Measurements from ENCODE around the gene COX4I1. TPM values are rescaled to one million over a fixed set of nuclear protein-coding genes. Genes with fewer than 3 reads are reported as not detected.

Gene COX4I1
- total and polyA plus RNA-seq, 2 donors from 2014 or later: 439 to 1,996 TPM

DNA sequence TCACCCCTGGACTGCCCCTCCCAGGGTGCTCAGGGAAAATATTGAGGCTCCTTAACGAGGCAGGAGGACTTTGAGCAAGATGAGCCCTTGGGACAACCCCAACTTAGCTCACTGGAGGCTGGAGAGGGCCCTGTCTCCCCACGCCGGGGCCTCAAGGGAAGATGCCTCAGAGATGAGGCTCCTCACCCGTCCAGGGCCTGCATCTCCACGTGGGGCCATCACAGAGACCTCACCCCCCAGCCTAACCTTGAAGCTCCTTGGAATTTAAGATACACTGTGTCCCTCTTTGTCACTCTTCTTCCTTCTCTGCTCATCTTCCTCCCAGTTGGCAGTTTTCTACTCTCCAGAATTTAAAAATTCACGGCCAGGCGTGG, 11.2 kb downstream of the COX4I1 start:
- Histone ChIP-seq H3K4me1 (ENCODE audit: control insufficient read depth in 2 of 3, insufficient read depth in 2 of 3, low read depth in 1 of 3, low read length in 3 of 3) (no peaks in the 10 kb centered on the region), H3K36me3 (ENCODE audit: control insufficient read depth in 2 of 3, insufficient read depth in 3 of 3, low read length in 3 of 3) (peaks cover 0 to 11% (median 7%) of the 10 kb centered on the region in 3 donors), H3K9ac (ENCODE audit: low read length in 3 of 3) (no peak overlapping the region), H3K4me3 (ENCODE audit: low read length in 3 of 3) (no peak overlapping the region), H3K27me3 (ENCODE audit: control insufficient read depth, insufficient read depth, low read length) (no peaks in the 10 kb centered on the region), H3K9me3 (ENCODE audit: control insufficient read depth in 2 of 3, insufficient read depth in 1 of 3, low read length in 3 of 3) (no peaks in the 10 kb centered on the region), H3K27ac (ENCODE audit: low read depth in 2 of 2, low read length in 2 of 2) (no peak overlapping the region)
- FAIRE-seq (no peak), DNase-seq (peak in 1 of 5 donors; percentile 32)
- TF ChIP-seq, protein P1, sequence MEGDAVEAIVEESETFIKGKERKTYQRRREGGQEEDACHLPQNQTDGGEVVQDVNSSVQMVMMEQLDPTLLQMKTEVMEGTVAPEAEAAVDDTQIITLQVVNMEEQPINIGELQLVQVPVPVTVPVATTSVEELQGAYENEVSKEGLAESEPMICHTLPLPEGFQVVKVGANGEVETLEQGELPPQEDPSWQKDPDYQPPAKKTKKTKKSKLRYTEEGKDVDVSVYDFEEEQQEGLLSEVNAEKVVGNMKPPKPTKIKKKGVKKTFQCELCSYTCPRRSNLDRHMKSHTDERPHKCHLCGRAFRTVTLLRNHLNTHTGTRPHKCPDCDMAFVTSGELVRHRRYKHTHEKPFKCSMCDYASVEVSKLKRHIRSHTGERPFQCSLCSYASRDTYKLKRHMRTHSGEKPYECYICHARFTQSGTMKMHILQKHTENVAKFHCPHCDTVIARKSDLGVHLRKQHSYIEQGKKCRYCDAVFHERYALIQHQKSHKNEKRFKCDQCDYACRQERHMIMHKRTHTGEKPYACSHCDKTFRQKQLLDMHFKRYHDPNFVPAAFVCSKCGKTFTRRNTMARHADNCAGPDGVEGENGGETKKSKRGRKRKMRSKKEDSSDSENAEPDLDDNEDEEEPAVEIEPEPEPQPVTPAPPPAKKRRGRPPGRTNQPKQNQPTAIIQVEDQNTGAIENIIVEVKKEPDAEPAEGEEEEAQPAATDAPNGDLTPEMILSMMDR (IDR thresholded peaks at IDR 0.05; ENCODE audit: borderline replicate concordance, extremely low read depth, insufficient read depth): no peak
- intact Hi-C loops (cut with DNase I): loop anchor here (10.0 kb wide), 1 partner anchor 704 kb away; the partner anchor contains the start of gene FOXF1

DNA sequence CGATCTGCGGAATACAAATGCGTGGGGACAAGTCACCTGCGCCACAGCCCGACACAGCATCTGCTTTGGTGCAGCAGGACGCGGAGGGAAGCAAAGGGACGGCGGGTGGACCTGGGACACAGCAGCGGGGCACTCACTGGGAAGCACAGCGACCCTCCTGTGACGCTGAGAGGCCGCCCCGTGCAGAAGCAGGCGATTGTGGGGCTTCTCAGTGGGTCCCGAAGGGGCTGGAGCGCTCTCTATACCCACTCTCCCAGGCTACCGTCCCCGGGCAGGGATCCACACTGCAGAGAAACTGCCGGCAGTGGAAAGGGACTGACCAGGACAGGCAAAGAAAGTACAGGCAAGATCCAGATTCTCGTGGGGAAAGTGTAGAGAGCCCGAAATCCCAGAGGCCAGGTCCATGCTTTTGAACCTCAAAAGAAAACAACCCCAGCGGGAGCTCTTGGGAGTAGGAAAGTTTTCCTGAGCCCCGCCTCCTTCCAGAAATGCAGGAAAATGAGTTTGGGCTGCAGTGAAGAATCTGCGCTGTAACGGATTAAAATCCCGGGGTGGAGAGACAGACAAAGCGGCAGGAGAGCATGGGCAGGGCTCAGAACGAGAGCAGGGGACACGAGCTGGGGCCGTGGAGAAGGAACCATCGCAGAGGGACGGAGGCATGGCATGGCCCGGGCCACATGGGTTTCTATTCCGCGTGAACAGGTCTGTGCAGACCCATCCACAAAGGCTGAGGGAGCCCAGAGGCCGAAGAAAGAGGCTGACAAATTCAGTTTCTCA, 12.7 kb downstream of the COX4I1 start:
- H3K4me3 ChIP-seq (ENCODE audit: low read length in 3 of 3): no peak overlapping the region
- no peaks in the 10 kb centered on the region for H3K36me3 ChIP-seq (ENCODE audit: control insufficient read depth in 2 of 3, insufficient read depth in 3 of 3, low read length in 3 of 3)
- no peaks in the 10 kb centered on the region for H3K27me3 ChIP-seq (ENCODE audit: control insufficient read depth, insufficient read depth, low read length)
- TF ChIP-seq, protein P1 (IDR thresholded peaks at IDR 0.05; ENCODE audit: borderline replicate concordance, extremely low read depth, insufficient read depth): no peak
- no peak overlapping the region for H3K9ac ChIP-seq (ENCODE audit: low read length in 3 of 3)
- H3K9me3 ChIP-seq (ENCODE audit: control insufficient read depth in 2 of 3, insufficient read depth in 1 of 3, low read length in 3 of 3): no peaks in the 10 kb centered on the region
- DNase-seq (peak in 1 of 5 donors; percentile 59), FAIRE-seq (no peak)
- H3K4me1 ChIP-seq (ENCODE audit: control insufficient read depth in 2 of 3, insufficient read depth in 2 of 3, low read depth in 1 of 3, low read length in 3 of 3): no peaks in the 10 kb centered on the region
- intact Hi-C loops (cut with DNase I): loop anchor here (10.0 kb wide), 1 partner anchor 703 kb away; the partner anchor contains the start of gene FOXF1
- no peak overlapping the region for H3K27ac ChIP-seq (ENCODE audit: low read depth in 2 of 2, low read length in 2 of 2)

DNA sequence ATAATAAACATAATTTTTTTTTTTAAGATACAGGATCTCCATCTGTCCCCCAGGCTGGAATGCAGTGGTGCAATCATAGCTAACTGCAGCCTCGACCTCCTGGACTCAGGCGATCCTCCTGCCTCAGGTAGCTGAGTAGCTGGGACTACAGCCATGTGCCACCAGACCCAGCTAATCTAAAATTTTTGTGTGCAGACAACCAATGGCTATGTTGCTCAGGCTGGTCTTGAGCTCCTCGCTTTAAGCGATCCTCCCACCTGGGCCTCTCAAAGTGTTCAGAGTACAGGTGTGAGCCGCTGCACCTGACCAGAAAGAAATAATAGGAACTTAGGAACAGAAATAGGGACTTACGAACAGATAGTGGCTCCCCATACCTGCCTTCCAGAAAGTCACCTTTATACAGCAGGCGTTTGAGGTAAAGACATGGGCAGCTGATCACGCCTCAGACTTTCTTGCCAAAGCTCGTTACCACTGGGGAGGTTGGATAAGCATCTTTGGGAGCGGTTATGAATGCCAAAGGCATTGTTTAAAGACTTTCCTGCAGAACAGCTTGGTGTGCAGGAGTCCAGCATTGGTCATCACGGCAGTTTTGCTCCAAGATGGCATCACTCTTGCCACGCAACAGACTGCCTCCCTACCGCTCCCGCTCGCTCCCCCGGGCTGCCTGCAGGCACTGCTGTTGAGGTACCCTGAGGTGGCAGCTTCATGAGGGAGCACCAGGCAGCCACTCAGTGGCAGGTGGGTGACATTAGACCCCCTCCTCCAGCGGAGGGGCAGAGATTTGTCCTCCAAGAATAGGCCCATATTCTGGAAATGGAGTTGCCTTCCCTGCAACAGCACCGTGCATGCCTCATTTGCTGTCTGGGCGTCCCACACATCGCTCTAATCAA, 13.6 kb downstream of the COX4I1 start:
- peak in 1 of 5 donors; percentile 62 for DNase-seq

More for the DNA sequence above, 13.6 kb downstream of the COX4I1 start:
- TF ChIP-seq, protein P1 (IDR thresholded peaks at IDR 0.05; ENCODE audit: borderline replicate concordance, extremely low read depth, insufficient read depth): no peak
- intact Hi-C loops (cut with DNase I): loop anchor here (10.0 kb wide), 1 partner anchor 702 kb away; the partner anchor contains the start of gene FOXF1
- Histone ChIP-seq H3K9ac (ENCODE audit: low read length in 3 of 3) (no peak overlapping the region), H3K36me3 (ENCODE audit: control insufficient read depth in 2 of 3, insufficient read depth in 3 of 3, low read length in 3 of 3) (no peaks in the 10 kb centered on the region), H3K27ac (ENCODE audit: low read depth in 2 of 2, low read length in 2 of 2) (no peak overlapping the region), H3K4me3 (ENCODE audit: low read length in 3 of 3) (no peak overlapping the region), H3K27me3 (ENCODE audit: control insufficient read depth, insufficient read depth, low read length) (no peaks in the 10 kb centered on the region), H3K9me3 (ENCODE audit: control insufficient read depth in 2 of 3, insufficient read depth in 1 of 3, low read length in 3 of 3) (no peaks in the 10 kb centered on the region), H3K4me1 (ENCODE audit: control insufficient read depth in 2 of 3, insufficient read depth in 2 of 3, low read depth in 1 of 3, low read length in 3 of 3) (no peaks in the 10 kb centered on the region)
- no peak for FAIRE-seq
